Measurements from ENCODE around the gene DYNLT4.

The DYNLT4 gene

DNA sequence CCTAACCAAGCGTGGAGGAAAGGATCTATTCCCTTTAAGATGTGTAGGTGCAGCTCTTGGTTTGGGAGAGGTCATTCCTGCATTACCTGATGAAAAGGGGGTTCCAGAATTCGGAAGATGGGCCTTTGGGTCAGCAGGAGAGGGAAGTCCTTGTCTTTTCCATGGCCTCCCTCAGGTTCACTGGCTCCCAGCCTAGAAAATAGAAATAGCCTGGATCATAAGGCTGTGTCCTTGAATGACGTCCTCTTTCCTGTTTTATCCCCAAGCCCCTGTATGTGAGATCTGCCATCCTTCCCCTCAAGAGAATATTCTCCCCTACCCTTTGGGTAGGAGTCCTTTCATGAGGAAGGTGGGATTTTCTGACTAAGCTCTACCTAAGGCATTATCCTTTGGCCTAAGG, 46.3 kb downstream of the DYNLT4 start:
- TF ChIP-seq, protein P1, sequence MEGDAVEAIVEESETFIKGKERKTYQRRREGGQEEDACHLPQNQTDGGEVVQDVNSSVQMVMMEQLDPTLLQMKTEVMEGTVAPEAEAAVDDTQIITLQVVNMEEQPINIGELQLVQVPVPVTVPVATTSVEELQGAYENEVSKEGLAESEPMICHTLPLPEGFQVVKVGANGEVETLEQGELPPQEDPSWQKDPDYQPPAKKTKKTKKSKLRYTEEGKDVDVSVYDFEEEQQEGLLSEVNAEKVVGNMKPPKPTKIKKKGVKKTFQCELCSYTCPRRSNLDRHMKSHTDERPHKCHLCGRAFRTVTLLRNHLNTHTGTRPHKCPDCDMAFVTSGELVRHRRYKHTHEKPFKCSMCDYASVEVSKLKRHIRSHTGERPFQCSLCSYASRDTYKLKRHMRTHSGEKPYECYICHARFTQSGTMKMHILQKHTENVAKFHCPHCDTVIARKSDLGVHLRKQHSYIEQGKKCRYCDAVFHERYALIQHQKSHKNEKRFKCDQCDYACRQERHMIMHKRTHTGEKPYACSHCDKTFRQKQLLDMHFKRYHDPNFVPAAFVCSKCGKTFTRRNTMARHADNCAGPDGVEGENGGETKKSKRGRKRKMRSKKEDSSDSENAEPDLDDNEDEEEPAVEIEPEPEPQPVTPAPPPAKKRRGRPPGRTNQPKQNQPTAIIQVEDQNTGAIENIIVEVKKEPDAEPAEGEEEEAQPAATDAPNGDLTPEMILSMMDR (IDR thresholded peaks at IDR 0.05; ENCODE audit: low read depth, low read length), result no peak
- no peak overlapping the region for H3K4me3 ChIP-seq (replicated peaks in 1 of 2; ENCODE audit: low read depth in 2 of 2, low read length in 2 of 2)

DNA sequence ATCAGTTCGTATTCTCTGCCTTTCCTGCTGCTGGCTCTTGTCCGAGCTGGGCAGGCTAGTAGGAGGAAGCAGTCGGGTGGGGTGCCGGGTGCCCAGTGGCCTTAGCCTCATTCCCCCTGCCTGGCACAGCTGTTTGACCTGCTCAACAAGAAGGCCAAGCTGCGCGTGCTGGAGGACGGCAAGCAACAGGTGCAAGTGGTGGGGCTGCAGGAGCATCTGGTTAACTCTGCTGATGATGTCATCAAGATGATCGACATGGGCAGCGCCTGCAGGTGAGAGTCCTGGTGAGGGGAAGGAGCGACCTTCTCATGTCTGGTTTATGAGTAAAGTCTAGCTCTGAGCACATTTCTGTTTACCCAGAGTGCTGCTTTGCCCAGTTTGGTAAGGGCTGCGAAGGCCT, 48.1 kb downstream of the DYNLT4 start:
- TF ChIP-seq, protein P1 (IDR thresholded peaks at IDR 0.05; ENCODE audit: low read depth, low read length), result no peak
- DNase-seq (ENCODE audit: low read depth in 2 of 2), result no peak

More for the DNA sequence above, 46.3 kb downstream of the DYNLT4 start:
- no peak for DNase-seq (ENCODE audit: low read depth in 2 of 2)

DNA sequence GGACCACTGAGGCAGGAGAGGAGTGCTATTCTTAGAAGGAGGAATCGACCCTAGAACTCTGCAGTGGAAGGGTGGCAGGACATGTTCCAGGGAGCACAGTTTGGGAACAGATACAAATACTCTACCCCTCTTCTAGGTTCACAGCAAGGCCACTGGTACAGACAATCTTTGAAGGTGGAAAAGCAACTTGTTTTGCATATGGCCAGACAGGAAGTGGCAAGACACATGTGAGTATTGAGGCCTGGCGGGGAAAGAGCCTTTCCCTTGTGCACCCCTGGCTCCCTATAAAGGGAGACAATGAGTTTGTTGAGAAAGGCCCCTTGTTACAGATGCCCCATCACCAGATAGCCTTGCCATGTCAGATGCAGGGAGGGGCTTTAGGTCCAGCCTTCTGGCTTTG, 49.7 kb downstream of the DYNLT4 start:
- no peak overlapping the region for H3K4me3 ChIP-seq (replicated peaks in 1 of 2; ENCODE audit: low read depth in 2 of 2, low read length in 2 of 2)
- TF ChIP-seq, protein P1 (IDR thresholded peaks at IDR 0.05; ENCODE audit: low read depth, low read length), result no peak
- DNase-seq (ENCODE audit: low read depth in 2 of 2), result no peak

More for the DNA sequence above, 48.1 kb downstream of the DYNLT4 start:
- no peak overlapping the region for H3K4me3 ChIP-seq (replicated peaks in 1 of 2; ENCODE audit: low read depth in 2 of 2, low read length in 2 of 2)

All from cardiac fibroblast (primary cell).